Mesothelial cell of epicardium (in vitro differentiated cells): ENCODE results near the gene RASL10A. TPM values are rescaled to one million over a fixed set of nuclear protein-coding genes. Genes with fewer than 3 reads are reported as not detected.

Experiments used
- DNase-seq, 2 experiments: peaks; one replicate each; pipeline ENCODE4 v3.0.0; 2021; ENCODE audit warnings: low spot score in 2 of 2; ENCODE audit not compliant: unreplicated experiment in 2 of 2
- H3K27ac Mint-ChIP-seq: 2 replicates; pipeline ENCODE4 v1.8.0; 2021; ENCODE audit warnings: mixed read lengths
- H3K27me3 Mint-ChIP-seq: 2 replicates; pipeline ENCODE4 v1.8.0; 2021; ENCODE audit warnings: low read depth, mixed read lengths
- H3K36me3 Mint-ChIP-seq: 2 replicates; pipeline ENCODE4 v1.8.0; 2021; ENCODE audit warnings: mixed read lengths
- H3K4me1 Mint-ChIP-seq: 2 replicates; pipeline ENCODE4 v1.8.0; 2021; ENCODE audit warnings: mixed read lengths
- H3K4me3 Mint-ChIP-seq: 2 replicates; pipeline ENCODE4 v1.8.0; 2021; ENCODE audit warnings: mild to moderate bottlenecking, moderate library complexity, mixed read lengths
- H3K9me3 Mint-ChIP-seq: 2 replicates; pipeline ENCODE4 v1.8.0; 2021; ENCODE audit warnings: mixed read lengths
- total RNA-seq: library from RNA; stranded (reverse); gene quantifications from 3 replicates; pipeline ENCODE4 v1.2.1, GENCODE V29; 2021
- TF ChIP-seq, protein P1 (sequence below): fragments of 200-600 bp; sonication (generic); IDR thresholded peaks from one replicate; pipeline ENCODE4 v1.5.0; 2021; ENCODE audit warnings: antibody characterized with exemption; ENCODE audit not compliant: unreplicated experiment

Gene RASL10A
- total RNA-seq, 1 donor from 2014 or later = 3.8 TPM

DNA sequence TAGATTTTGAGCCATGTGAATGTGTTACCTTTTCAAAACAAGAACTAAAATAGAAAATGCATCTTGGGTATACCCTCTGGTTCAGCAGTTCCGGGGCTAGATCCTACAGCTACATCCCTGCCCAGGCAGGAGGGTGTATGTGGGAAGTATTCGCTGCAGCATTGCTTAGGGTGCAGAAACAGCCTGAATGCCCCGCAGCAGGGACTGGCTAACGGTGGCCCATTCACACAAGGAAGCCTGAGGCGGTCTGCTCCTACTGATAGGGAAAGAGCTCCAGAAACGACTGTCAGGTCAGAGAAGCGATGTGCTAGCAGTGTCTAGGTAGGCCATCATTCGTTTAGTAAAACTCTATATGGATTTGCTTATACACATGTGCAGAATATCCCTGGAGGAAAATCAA lies 9.9 kb upstream of the RASL10A start:
- no peak overlapping the region for H3K27ac Mint-ChIP-seq

DNA sequence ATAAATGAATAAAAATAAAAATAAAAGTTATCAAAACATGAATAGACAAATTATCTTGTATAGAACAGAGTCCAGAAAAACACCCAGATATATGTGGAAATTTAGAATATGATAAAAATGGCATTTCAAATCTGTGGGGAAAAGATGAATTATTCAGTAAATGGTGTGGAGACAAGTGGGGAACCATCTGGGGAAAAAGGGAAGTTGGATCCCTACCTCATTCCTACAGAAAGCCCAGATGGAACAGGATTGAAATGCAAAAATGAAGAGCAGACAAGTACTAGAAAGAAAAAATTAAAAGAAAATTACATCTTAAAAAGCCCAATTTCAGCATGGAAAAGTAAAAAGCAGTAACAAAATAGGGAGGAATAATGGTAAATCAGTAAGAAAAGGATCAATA lies 8.1 kb upstream of the RASL10A start:
- H3K4me1 Mint-ChIP-seq = no peaks in the 10 kb centered on the region
- DNase-seq = no peak
- no peaks in the 10 kb centered on the region for H3K9me3 Mint-ChIP-seq
- no peak overlapping the region for H3K4me3 Mint-ChIP-seq
- TF ChIP-seq, protein P1, sequence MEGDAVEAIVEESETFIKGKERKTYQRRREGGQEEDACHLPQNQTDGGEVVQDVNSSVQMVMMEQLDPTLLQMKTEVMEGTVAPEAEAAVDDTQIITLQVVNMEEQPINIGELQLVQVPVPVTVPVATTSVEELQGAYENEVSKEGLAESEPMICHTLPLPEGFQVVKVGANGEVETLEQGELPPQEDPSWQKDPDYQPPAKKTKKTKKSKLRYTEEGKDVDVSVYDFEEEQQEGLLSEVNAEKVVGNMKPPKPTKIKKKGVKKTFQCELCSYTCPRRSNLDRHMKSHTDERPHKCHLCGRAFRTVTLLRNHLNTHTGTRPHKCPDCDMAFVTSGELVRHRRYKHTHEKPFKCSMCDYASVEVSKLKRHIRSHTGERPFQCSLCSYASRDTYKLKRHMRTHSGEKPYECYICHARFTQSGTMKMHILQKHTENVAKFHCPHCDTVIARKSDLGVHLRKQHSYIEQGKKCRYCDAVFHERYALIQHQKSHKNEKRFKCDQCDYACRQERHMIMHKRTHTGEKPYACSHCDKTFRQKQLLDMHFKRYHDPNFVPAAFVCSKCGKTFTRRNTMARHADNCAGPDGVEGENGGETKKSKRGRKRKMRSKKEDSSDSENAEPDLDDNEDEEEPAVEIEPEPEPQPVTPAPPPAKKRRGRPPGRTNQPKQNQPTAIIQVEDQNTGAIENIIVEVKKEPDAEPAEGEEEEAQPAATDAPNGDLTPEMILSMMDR = no peak
- H3K36me3 Mint-ChIP-seq = peaks cover 3% of the 10 kb centered on the region
- no peak overlapping the region for H3K27ac Mint-ChIP-seq
- no peaks in the 10 kb centered on the region for H3K27me3 Mint-ChIP-seq

More for the DNA sequence above, 9.9 kb upstream of the RASL10A start:
- TF ChIP-seq, protein P1 = no peak
- DNase-seq = no peak
- Mint-ChIP-seq H3K27me3 (no peaks in the 10 kb centered on the region), H3K9me3 (no peaks in the 10 kb centered on the region), H3K4me1 (peaks cover under 1% of the 10 kb centered on the region), H3K36me3 (peaks cover 5% of the 10 kb centered on the region), H3K4me3 (no peak overlapping the region)

DNA sequence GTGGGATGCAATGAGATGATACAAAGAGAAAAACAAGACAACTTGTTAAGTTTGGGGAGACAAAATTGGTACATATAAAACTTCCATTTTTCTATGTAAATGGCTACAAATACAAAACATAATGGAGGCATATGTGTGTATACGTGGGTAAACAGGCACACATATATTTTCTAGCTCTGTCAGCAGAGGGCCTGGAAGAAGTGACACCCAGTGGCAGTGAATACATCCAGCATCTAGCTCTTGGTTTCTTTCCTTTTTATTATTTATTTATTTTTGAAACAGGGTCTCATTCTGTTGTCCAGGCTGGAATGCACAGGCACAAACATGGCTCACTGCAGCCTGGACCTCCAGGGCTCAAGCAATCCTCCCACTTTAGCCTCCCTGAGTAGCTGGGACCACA lies 5.0 kb upstream of the RASL10A start:
- no peak overlapping the region for H3K4me3 Mint-ChIP-seq
- TF ChIP-seq, protein P1 = no peak
- H3K4me1 Mint-ChIP-seq = peaks cover 1% of the 10 kb centered on the region
- no peaks in the 10 kb centered on the region for H3K36me3 Mint-ChIP-seq
- no peaks in the 10 kb centered on the region for H3K9me3 Mint-ChIP-seq
- peaks cover 19% of the 10 kb centered on the region for H3K27me3 Mint-ChIP-seq
- no peak overlapping the region for H3K27ac Mint-ChIP-seq
- no peak for DNase-seq

DNA sequence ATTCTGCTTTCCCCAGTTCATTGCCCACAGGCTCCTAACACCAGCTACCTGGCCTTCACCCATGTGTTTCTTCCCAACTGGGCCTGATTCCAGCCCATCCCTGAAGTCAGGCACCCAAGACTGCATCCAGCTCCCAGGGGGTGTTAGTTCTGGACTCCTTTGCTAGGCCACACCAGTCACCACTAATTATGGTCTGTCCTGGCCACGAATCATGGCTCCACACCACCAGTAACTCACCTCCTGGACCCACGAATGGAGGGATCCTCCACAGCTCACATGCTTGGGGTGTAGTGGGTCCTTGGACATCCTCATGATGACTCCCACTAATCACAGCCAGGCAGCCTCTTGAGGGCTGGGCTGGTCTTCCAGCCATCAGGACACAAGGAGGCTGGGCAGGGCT lies 3.6 kb upstream of the RASL10A start:
- no peak for DNase-seq
- H3K27me3 Mint-ChIP-seq = peaks cover 28% of the 10 kb centered on the region
- H3K36me3 Mint-ChIP-seq = no peaks in the 10 kb centered on the region
- TF ChIP-seq, protein P1 = no peak
- H3K27ac Mint-ChIP-seq = no peak overlapping the region
- H3K9me3 Mint-ChIP-seq = no peaks in the 10 kb centered on the region
- H3K4me1 Mint-ChIP-seq = peaks cover 9% of the 10 kb centered on the region
- no peak overlapping the region for H3K4me3 Mint-ChIP-seq

DNA sequence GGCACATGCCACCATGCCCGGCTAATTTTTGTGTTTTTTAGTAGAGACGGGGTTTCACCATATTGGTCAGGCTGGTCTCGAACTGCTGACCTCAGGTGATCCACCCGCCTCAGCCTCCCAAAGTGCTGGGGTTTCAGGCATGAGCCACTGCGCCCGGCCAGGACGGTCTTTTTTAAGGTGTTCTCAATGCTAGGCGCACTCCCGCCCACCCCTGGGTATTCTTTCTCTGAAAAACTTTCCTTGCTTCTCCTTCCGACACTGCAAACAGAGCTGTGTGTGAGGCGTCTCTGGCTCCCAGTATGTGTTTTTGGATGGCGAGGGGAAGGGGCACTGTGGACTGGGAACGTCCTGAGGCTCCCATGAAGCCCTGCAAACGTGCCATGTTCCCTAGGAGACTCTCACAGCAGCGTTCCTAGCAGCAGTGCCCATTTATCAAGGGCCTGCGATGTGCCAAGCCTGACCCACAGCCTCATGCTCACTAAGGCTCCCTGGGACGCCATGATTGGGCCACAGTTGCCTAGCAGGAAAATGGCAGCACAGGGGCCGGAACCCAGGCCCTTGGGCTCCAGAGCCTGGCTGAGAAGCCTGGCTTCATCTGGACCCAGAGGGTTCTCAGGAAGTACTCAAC lies 2.4 kb upstream of the RASL10A start:
- no peaks in the 10 kb centered on the region for H3K9me3 Mint-ChIP-seq
- no peak overlapping the region for H3K27ac Mint-ChIP-seq
- TF ChIP-seq, protein P1 = no peak
- peaks cover 11% of the 10 kb centered on the region for H3K4me1 Mint-ChIP-seq
- no peaks in the 10 kb centered on the region for H3K36me3 Mint-ChIP-seq
- no peak overlapping the region for H3K4me3 Mint-ChIP-seq
- DNase-seq = no peak
- peaks cover 39% of the 10 kb centered on the region for H3K27me3 Mint-ChIP-seq
